Measurements from ENCODE around the gene NLRP1.

GRCh38 chr17:5596421-5596820 lies 12.1 kb upstream of the NLRP1 start:
- no peak for TF ChIP-seq CTCF (IDR thresholded peaks at IDR 0.05)
- TF ChIP-seq EZH2phosphoT487 (IDR thresholded peaks at IDR 0.05): no peak
- TF ChIP-seq EZH2 (IDR thresholded peaks at IDR 0.05): no peak

Data from neural progenitor cell (in vitro differentiated cells).